Ishikawa (cell line): ENCODE measurements around the gene ETNK2.

ENCODE experiments used
- EP300 ChIP-seq: IDR thresholded peaks from 2 replicates; pipeline ENCODE4 v1.6.1; 2012; ENCODE audit warnings: borderline replicate concordance
- MAX ChIP-seq: IDR thresholded peaks from 2 replicates; pipeline ENCODE4 v1.6.1; 2012
- NFIC ChIP-seq: IDR thresholded peaks from 2 replicates; pipeline ENCODE4 v1.6.1; 2012
- REST ChIP-seq: IDR thresholded peaks from 2 replicates; pipeline ENCODE4 v1.6.1; 2012; ENCODE audit warnings: low read depth, mild to moderate bottlenecking
- ZBTB7A ChIP-seq: IDR thresholded peaks from 2 replicates; pipeline ENCODE4 v1.6.1; 2012; ENCODE audit warnings: low read depth

- TF ChIP-seq EP300 (no peak), ZBTB7A (peak; percentile 92), NFIC (no peak), MAX (no peak; the same call in 1 of the 2 replicates), REST (no peak)
Observed at GRCh38 chr1:204151552-204152309, at the start of gene ETNK2.
